Measurements from ENCODE around the gene SH3TC2. TPM values are rescaled to one million over a fixed set of nuclear protein-coding genes. Genes with fewer than 3 reads are reported as not detected.

SH3TC2 gene
- total and polyA plus RNA-seq, 10 of the 15 experiments (the other 5 are each of a cell fraction or from before 2014, with no cell fraction given), result not detected

GRCh38 chr5:149012350-149012749 is 50.5 kb downstream of the SH3TC2 start (continued):
- no peak for TF ChIP-seq IRF3 (IDR thresholded peaks at IDR 0.05)

DNA sequence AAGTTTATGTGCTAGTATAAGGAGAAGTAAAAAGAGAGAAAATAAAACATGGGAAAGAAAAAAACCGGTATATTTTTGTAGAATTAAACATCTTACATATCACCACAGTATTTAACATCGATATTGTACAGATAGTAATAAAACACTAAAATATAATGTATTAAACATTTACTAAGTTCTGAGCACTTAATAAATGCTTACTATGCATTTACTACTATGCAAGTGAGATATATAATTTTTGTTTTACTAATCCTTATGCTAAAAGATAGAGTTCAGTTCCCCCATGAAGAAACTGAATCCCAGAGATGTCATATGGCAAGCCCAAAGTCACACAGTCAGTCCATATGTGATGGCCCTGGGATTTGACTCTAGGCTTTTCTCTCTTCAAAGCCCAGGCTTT is 51.1 kb downstream of the SH3TC2 start:
- no peak for ATAC-seq
- SMC1A ChIA-PET (ENCODE audit: uncharacterized antibody, unreplicated experiment), result interaction anchor here (0.6 to 1.3 kb wide), 2 partner anchors 162 to 282 kb away, joined by 3 to 4 read pairs; no protein-coding TSS in a partner anchor
- FAIRE-seq, result no peak
- Histone ChIP-seq H4K20me1 (ENCODE audit: control insufficient read depth, insufficient read depth) (no peaks in the 10 kb centered on the region), H3K4me2 (ENCODE audit: control insufficient read depth, insufficient read depth) (no peak overlapping the region), H3K4me3 (no peak overlapping the region), H3K79me2 (ENCODE audit: control insufficient read depth, insufficient read depth, low read length) (no peaks in the 10 kb centered on the region), H2AFZ (ENCODE audit: control insufficient read depth, low read depth, low read length) (no peak overlapping the region), H3K9me3 (replicated peaks; ENCODE audit: control insufficient read depth, insufficient read depth, low read length) (no peaks in the 10 kb centered on the region), H3K36me3 (ENCODE audit: control insufficient read depth in 2 of 2, insufficient read depth in 2 of 2, low read length in 1 of 2) (no peaks in the 10 kb centered on the region), H3K27me3 (replicated peaks in 1 of 2; ENCODE audit: control insufficient read depth in 2 of 2, insufficient read depth in 2 of 2, low read length in 1 of 2) (no peaks in the 10 kb centered on the region; a peak in 1 of 4 replicates), H3K4me1 (ENCODE audit: control insufficient read depth, insufficient read depth, low read length) (no peaks in the 10 kb centered on the region), H3K27ac (ENCODE audit: control insufficient read depth, insufficient read depth) (no peak overlapping the region), H3K9ac (ENCODE audit: control insufficient read depth, insufficient read depth, low read length) (no peak overlapping the region)
- no peak for DNase-seq (ENCODE audit: low read depth, low spot score)
- RAD21 ChIA-PET (ENCODE audit: unreplicated experiment), result no interaction called here
- in situ Hi-C loops (cut with MboI) (no loop called here), intact Hi-C loops (cut with micrococcal nuclease; ENCODE audit: unreplicated experiment) (no loop called here)
- POLR2A ChIA-PET, result no interaction called here
- CTCF ChIA-PET, result interaction anchor here (0.7 to 3.1 kb wide), 4 partner anchors 16 to 281 kb away, joined by 3 to 9 read pairs (median 4); no protein-coding TSS in a partner anchor
- no TSS peak for BruUV-seq (replicated peaks)
- 3% methylated on average over 2 of the region's 2 CpGs for WGBS (ENCODE audit: insufficient coverage, insufficient replicate concordance, low lambda C conversion rate, missing lambda C conversion rate)
- TF ChIP-seq, protein P1, sequence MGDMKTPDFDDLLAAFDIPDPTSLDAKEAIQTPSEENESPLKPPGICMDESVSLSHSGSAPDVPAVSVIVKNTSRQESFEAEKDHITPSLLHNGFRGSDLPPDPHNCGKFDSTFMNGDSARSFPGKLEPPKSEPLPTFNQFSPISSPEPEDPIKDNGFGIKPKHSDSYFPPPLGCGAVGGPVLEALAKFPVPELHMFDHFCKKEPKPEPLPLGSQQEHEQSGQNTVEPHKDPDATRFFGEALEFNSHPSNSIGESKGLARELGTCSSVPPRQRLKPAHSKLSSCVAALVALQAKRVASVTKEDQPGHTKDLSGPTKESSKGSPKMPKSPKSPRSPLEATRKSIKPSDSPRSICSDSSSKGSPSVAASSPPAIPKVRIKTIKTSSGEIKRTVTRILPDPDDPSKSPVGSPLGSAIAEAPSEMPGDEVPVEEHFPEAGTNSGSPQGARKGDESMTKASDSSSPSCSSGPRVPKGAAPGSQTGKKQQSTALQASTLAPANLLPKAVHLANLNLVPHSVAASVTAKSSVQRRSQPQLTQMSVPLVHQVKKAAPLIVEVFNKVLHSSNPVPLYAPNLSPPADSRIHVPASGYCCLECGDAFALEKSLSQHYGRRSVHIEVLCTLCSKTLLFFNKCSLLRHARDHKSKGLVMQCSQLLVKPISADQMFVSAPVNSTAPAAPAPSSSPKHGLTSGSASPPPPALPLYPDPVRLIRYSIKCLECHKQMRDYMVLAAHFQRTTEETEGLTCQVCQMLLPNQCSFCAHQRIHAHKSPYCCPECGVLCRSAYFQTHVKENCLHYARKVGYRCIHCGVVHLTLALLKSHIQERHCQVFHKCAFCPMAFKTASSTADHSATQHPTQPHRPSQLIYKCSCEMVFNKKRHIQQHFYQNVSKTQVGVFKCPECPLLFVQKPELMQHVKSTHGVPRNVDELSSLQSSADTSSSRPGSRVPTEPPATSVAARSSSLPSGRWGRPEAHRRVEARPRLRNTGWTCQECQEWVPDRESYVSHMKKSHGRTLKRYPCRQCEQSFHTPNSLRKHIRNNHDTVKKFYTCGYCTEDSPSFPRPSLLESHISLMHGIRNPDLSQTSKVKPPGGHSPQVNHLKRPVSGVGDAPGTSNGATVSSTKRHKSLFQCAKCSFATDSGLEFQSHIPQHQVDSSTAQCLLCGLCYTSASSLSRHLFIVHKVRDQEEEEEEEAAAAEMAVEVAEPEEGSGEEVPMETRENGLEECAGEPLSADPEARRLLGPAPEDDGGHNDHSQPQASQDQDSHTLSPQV (IDR thresholded peaks at IDR 0.05), result no peak
- TF ChIP-seq JUND (IDR thresholded peaks at IDR 0.05; ENCODE audit: low read depth, low read length) (no peak), EGR1 (IDR thresholded peaks at IDR 0.05; ENCODE audit: borderline replicate concordance in 1 of 2, low read depth in 2 of 2, low read length in 2 of 2) (no peak), SUPT20H (IDR thresholded peaks at IDR 0.05; ENCODE audit: borderline replicate concordance, control insufficient read depth, low read depth, low read length) (no peak), RELB (IDR thresholded peaks at IDR 0.05; ENCODE audit: low read depth) (no peak), SMAD5 (IDR thresholded peaks at IDR 0.05; ENCODE audit: low read depth) (no peak)
- TF ChIP-seq, protein P2, sequence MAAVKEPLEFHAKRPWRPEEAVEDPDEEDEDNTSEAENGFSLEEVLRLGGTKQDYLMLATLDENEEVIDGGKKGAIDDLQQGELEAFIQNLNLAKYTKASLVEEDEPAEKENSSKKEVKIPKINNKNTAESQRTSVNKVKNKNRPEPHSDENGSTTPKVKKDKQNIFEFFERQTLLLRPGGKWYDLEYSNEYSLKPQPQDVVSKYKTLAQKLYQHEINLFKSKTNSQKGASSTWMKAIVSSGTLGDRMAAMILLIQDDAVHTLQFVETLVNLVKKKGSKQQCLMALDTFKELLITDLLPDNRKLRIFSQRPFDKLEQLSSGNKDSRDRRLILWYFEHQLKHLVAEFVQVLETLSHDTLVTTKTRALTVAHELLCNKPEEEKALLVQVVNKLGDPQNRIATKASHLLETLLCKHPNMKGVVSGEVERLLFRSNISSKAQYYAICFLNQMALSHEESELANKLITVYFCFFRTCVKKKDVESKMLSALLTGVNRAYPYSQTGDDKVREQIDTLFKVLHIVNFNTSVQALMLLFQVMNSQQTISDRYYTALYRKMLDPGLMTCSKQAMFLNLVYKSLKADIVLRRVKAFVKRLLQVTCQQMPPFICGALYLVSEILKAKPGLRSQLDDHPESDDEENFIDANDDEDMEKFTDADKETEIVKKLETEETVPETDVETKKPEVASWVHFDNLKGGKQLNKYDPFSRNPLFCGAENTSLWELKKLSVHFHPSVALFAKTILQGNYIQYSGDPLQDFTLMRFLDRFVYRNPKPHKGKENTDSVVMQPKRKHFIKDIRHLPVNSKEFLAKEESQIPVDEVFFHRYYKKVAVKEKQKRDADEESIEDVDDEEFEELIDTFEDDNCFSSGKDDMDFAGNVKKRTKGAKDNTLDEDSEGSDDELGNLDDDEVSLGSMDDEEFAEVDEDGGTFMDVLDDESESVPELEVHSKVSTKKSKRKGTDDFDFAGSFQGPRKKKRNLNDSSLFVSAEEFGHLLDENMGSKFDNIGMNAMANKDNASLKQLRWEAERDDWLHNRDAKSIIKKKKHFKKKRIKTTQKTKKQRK (IDR thresholded peaks at IDR 0.05; ENCODE audit: low read depth, low read length), result no peak

Data from GM12878 (cell line).